ENCODE data around the gene DNAH14. TPM values are rescaled to one million over a fixed set of nuclear protein-coding genes. Genes with fewer than 3 reads are reported as not detected.

The DNAH14 gene
- total and polyA plus RNA-seq, 4 donors, result 2.7 to 19.8 (median 9.6) TPM

- TF ChIP-seq ZBTB33 (IDR thresholded peaks at IDR 0.05) (no peak), RAD21 (IDR thresholded peaks at IDR 0.05) (peak; percentile 42 to 46), EGR1 (IDR thresholded peaks at IDR 0.05; ENCODE audit: low read depth in 2 of 2) (no peak), CTCF (IDR thresholded peaks at IDR 0.05; ENCODE audit: low read depth, low read length, missing input control) (peak; percentile 18)
Observed at GRCh38 chr1:225343618-225344017, 414.1 kb downstream of the DNAH14 start.

GRCh38 chr1:225347123-225347683, 417.7 kb downstream of the DNAH14 start:
- no peak for TF ChIP-seq MAX (IDR thresholded peaks at IDR 0.05)
- no peak for TF ChIP-seq YY1 (IDR thresholded peaks at IDR 0.05)
- TF ChIP-seq ZBTB33 (IDR thresholded peaks at IDR 0.05), result no peak
- no peak for TF ChIP-seq NR2F2 (IDR thresholded peaks at IDR 0.05)
- TF ChIP-seq JUND (IDR thresholded peaks at IDR 0.05), result no peak
- TF ChIP-seq FOXA1 (IDR thresholded peaks at IDR 0.05), result no peak
- no peak for TF ChIP-seq FOXA2 (IDR thresholded peaks at IDR 0.05)
- TF ChIP-seq RAD21 (IDR thresholded peaks at IDR 0.05), result no peak
- no peak for TF ChIP-seq REST (IDR thresholded peaks at IDR 0.05)
- no peak for TF ChIP-seq HNF4G (IDR thresholded peaks at IDR 0.05)
- TF ChIP-seq HNF4A (conservative IDR thresholded peaks at IDR 0.05), result no peak
- no peak for TF ChIP-seq CTCF (IDR thresholded peaks at IDR 0.05; ENCODE audit: low read depth, low read length, missing input control)
- TF ChIP-seq TAF1 (conservative IDR thresholded peaks at IDR 0.05), result no peak
- no peak for TF ChIP-seq RXRA (IDR thresholded peaks at IDR 0.05)
- TF ChIP-seq EGR1 (IDR thresholded peaks at IDR 0.05; ENCODE audit: low read depth in 2 of 2), result no peak
- no peak for TF ChIP-seq GABPA (IDR thresholded peaks at IDR 0.05 in 1 of 2, conservative IDR thresholded peaks at IDR 0.05 in 1 of 2)
- no peak for TF ChIP-seq SP1 (IDR thresholded peaks at IDR 0.05)
- no peak for TF ChIP-seq ATF3 (IDR thresholded peaks at IDR 0.05)
- no peak for DNase-seq (ENCODE audit: low spot score)
- no peaks in the 10 kb centered on the region for H3K9me3 ChIP-seq (ENCODE audit: control insufficient read depth in 4 of 4, low read length in 3 of 4)
- no peak overlapping the region for H3K9ac ChIP-seq (ENCODE audit: low read depth in 1 of 2, low read length in 2 of 2)
- no peaks in the 10 kb centered on the region for H3K36me3 ChIP-seq (ENCODE audit: control insufficient read depth in 4 of 4, insufficient read depth in 3 of 4, low read depth in 1 of 4, low read length in 3 of 4)
- H3K27ac ChIP-seq (ENCODE audit: low read depth in 1 of 2, low read length in 2 of 2), result no peak overlapping the region
- no peak overlapping the region for H3K4me3 ChIP-seq (ENCODE audit: low read depth in 1 of 3, low read length in 3 of 3)
- H3K4me1 ChIP-seq (ENCODE audit: control insufficient read depth in 4 of 4, insufficient read depth in 4 of 4, low read length in 3 of 4), result no peaks in the 10 kb centered on the region
- 74% methylated on average over 3 of the region's 3 CpGs for WGBS
- H3K27me3 ChIP-seq (ENCODE audit: control insufficient read depth in 4 of 4, insufficient read depth in 4 of 4, low read length in 3 of 4), result no peaks in the 10 kb centered on the region

More at GRCh38 chr1:225343618-225344017, 414.1 kb downstream of the DNAH14 start:
- Histone ChIP-seq H3K9ac (ENCODE audit: low read depth in 1 of 2, low read length in 2 of 2) (no peak overlapping the region), H3K27me3 (ENCODE audit: control insufficient read depth in 4 of 4, insufficient read depth in 4 of 4, low read length in 3 of 4) (no peaks in the 10 kb centered on the region), H3K4me1 (ENCODE audit: control insufficient read depth in 4 of 4, insufficient read depth in 4 of 4, low read length in 3 of 4) (no peaks in the 10 kb centered on the region), H3K9me3 (ENCODE audit: control insufficient read depth in 4 of 4, low read length in 3 of 4) (no peaks in the 10 kb centered on the region), H3K27ac (ENCODE audit: low read depth in 1 of 2, low read length in 2 of 2) (no peak overlapping the region), H3K36me3 (ENCODE audit: control insufficient read depth in 4 of 4, insufficient read depth in 3 of 4, low read depth in 1 of 4, low read length in 3 of 4) (no peaks in the 10 kb centered on the region), H3K4me3 (ENCODE audit: low read depth in 1 of 3, low read length in 3 of 3) (no peak overlapping the region)
- no peak for DNase-seq (ENCODE audit: low spot score)
